OCI-LY7 (cell line): ENCODE results near the gene RIMS4. TPM values are rescaled to one million over a fixed set of nuclear protein-coding genes. Genes with fewer than 3 reads are reported as not detected.

Experiments
- BruUV-seq: library from RNA; stranded (reverse); fragments of 400-500 nt; replicated peaks from 2 replicates; lab custom pipeline; 2021; lab: Mats Ljungman, UMichigan
- CTCF ChIA-PET: fragments of 300-600 bp; sonication (Branson Sonifier 250); formaldehyde crosslinking; loops from one replicate; lab custom pipeline; 2022; ENCODE audit warnings: antibody characterized with exemption; ENCODE audit not compliant: unreplicated experiment; lab: Charles Lee
- POLR2A ChIA-PET: fragments of 300-600 bp; sonication (Branson Sonifier 250); formaldehyde crosslinking; loops from one replicate; lab custom pipeline; 2022; ENCODE audit warnings: antibody characterized with exemption; lab: Charles Lee
- DNase-seq: peaks from one replicate; pipeline ENCODE4 v3.0.0-alpha.2; 2015; ENCODE audit warnings: low spot score
- H2AFZ ChIP-seq: fragments of 200-600 bp; sonication (generic), shearing (Covaris generic); 2 replicates; pipeline ENCODE4 v1.6.1; 2014; ENCODE audit warnings: mild to moderate bottlenecking, antibody characterized with exemption, low read length, moderate library complexity
- H3K27ac ChIP-seq: fragments of 200-600 bp; sonication (generic); 2 replicates; pipeline ENCODE4 v1.5.1; 2014; ENCODE audit warnings: mixed run types, low read depth, mild to moderate bottlenecking, moderate library complexity, low read length, inconsistent platforms; ENCODE audit not compliant: poor library complexity, severe bottlenecking
- H3K36me3 ChIP-seq: fragments of 200-600 bp; sonication (generic); 2 replicates; pipeline ENCODE4 v1.6.1; 2014; ENCODE audit warnings: mild to moderate bottlenecking, antibody characterized with exemption, low read length, moderate library complexity, mixed read lengths; ENCODE audit not compliant: insufficient read depth
- H3K4me1 ChIP-seq: fragments of 200-600 bp; sonication (generic); 2 replicates; pipeline ENCODE4 v1.5.1; 2014; ENCODE audit warnings: mild to moderate bottlenecking, low read length; ENCODE audit not compliant: insufficient read depth, poor library complexity, severe bottlenecking
- H3K4me2 ChIP-seq: fragments of 200-600 bp; sonication (generic); 2 replicates; pipeline ENCODE4 v1.6.1; 2014; ENCODE audit warnings: mild to moderate bottlenecking, low read length
- H3K4me3 ChIP-seq: fragments of 200-600 bp; sonication (generic); 2 replicates; pipeline ENCODE4 v1.5.1; 2014; ENCODE audit warnings: mild to moderate bottlenecking, low read depth, low read length; ENCODE audit not compliant: poor library complexity, severe bottlenecking
- H3K79me2 ChIP-seq: fragments of 200-600 bp; sonication (generic); 2 replicates; pipeline ENCODE4 v1.6.1; 2016; ENCODE audit warnings: low read depth, mild to moderate bottlenecking, low read length, moderate library complexity, mixed read lengths; ENCODE audit not compliant: insufficient read depth
- H3K9me2 ChIP-seq: fragments of 200-600 bp; sonication (generic); 2 replicates; pipeline ENCODE4 v1.6.1; 2016; ENCODE audit warnings: mild to moderate bottlenecking, low read length, mixed read lengths; ENCODE audit not compliant: insufficient read depth
- H3K9me3 ChIP-seq: fragments of 200-600 bp; sonication (generic); 2 replicates; pipeline ENCODE4 v1.6.1; 2014; ENCODE audit warnings: mild to moderate bottlenecking, mixed run types, low read length, mixed read lengths
- H4K20me1 ChIP-seq: fragments of 200-600 bp; sonication (generic); 2 replicates; pipeline ENCODE4 v1.6.1; 2014; ENCODE audit warnings: mild to moderate bottlenecking, antibody characterized with exemption, low read length, moderate library complexity, mixed read lengths; ENCODE audit not compliant: insufficient read depth
- EZH2phosphoT487 ChIP-seq: fragments of 200-600 bp; sonication (generic); IDR thresholded peaks from 2 replicates; pipeline ENCODE4 v1.6.1; 2018; ENCODE audit warnings: low read depth, borderline replicate concordance, mild to moderate bottlenecking, mixed run types, antibody characterized with exemption, low read length, moderate library complexity, mixed read lengths
- intact Hi-C: fragments of 100-400 bp; cut with micrococcal nuclease; formaldehyde crosslinking; loops from one replicate; pipeline ENCODE4 v1.10.0; 2022; ENCODE audit not compliant: unreplicated experiment
- total RNA-seq, 2 experiments: library from RNA; depleted of rRNA in 1 of 2; stranded (reverse); fragments of >200 nt in 1 of 2; shearing (Covaris generic) in 1 of 2; gene quantifications; 2 replicates each; pipeline ENCODE4 v1.2.3, GENCODE V29; 2014 to 2022
- TF ChIP-seq, protein P1 (sequence below): fragments of 200-600 bp; sonication (generic); conservative IDR thresholded peaks from 2 replicates; pipeline ENCODE4 v1.5.1; 2014; ENCODE audit warnings: mild to moderate bottlenecking, antibody characterized with exemption, low read length, moderate library complexity, mixed read lengths

RIMS4 gene
- total RNA-seq, 2 experiments from 2014 or later, result not detected

DNA sequence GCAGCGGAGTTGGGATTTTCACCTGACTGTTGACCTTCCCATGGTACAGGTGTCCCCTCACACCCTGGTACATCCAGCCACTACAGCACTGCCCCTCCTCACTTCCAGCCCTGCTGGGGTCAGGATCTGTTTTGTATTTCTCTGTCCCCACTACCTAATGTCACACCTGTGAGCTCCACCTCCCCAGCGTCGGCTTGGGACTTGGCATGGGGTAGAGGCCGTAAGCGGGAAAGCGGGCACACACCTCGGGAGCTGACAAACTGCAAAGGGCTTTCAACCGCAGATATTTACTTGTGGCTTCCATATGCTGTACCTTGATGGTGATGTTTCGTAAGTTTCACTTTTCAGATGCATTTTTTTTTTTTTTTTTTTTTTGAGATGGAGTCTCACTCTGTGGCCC lies 100.5 kb downstream of the RIMS4 start:
- no peak overlapping the region for H2AFZ ChIP-seq
- no peaks in the 10 kb centered on the region for H3K79me2 ChIP-seq
- no peaks in the 10 kb centered on the region for H3K9me3 ChIP-seq
- H3K4me1 ChIP-seq, result no peaks in the 10 kb centered on the region
- no peaks in the 10 kb centered on the region for H3K9me2 ChIP-seq
- no peak overlapping the region for H3K4me2 ChIP-seq
- DNase-seq, result no peak
- no peaks in the 10 kb centered on the region for H3K36me3 ChIP-seq
- no peaks in the 10 kb centered on the region for H4K20me1 ChIP-seq
- TF ChIP-seq, protein P1, sequence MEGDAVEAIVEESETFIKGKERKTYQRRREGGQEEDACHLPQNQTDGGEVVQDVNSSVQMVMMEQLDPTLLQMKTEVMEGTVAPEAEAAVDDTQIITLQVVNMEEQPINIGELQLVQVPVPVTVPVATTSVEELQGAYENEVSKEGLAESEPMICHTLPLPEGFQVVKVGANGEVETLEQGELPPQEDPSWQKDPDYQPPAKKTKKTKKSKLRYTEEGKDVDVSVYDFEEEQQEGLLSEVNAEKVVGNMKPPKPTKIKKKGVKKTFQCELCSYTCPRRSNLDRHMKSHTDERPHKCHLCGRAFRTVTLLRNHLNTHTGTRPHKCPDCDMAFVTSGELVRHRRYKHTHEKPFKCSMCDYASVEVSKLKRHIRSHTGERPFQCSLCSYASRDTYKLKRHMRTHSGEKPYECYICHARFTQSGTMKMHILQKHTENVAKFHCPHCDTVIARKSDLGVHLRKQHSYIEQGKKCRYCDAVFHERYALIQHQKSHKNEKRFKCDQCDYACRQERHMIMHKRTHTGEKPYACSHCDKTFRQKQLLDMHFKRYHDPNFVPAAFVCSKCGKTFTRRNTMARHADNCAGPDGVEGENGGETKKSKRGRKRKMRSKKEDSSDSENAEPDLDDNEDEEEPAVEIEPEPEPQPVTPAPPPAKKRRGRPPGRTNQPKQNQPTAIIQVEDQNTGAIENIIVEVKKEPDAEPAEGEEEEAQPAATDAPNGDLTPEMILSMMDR, result no peak
- no peak for TF ChIP-seq EZH2phosphoT487
- BruUV-seq, result no TSS peak
- H3K4me3 ChIP-seq, result no peak overlapping the region
- intact Hi-C loops, result no loop called here
- CTCF ChIA-PET, result no interaction called here
- H3K27ac ChIP-seq, result no peak overlapping the region
- POLR2A ChIA-PET, result interaction anchor here (0.7 to 0.8 kb wide), 2 partner anchors 13 to 1651 kb away, joined by 3 to 7 read pairs; no protein-coding TSS in a partner anchor

DNA sequence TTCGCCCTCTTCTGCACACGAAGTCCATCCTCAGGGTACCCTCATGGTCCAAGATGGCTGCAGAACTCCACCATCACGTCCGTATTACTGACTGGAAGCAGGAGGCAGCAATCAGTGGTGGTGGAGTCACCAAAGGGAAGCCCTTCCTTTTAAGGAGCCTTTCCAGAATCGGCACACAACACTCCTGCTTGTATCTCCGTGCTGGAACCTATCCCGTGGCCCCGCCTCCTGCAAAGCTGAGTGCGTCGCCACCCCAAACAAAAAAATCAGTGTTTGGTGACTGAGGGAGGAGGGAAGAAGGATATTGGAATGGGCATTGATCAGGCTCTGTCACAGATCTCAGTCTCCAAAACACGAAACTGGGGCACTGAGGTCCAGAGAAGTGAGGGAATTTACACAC lies 101.0 kb downstream of the RIMS4 start:
- H4K20me1 ChIP-seq, result no peaks in the 10 kb centered on the region
- no peaks in the 10 kb centered on the region for H3K36me3 ChIP-seq
- H3K4me1 ChIP-seq, result no peaks in the 10 kb centered on the region
- ChIA-PET CTCF (no interaction called here), POLR2A (interaction anchor here (0.7 kb wide), 1 partner anchor 1651 kb away, joined by 3 read pairs; no protein-coding TSS in a partner anchor)
- BruUV-seq, result no TSS peak
- H3K27ac ChIP-seq, result no peak overlapping the region
- no peaks in the 10 kb centered on the region for H3K9me2 ChIP-seq
- TF ChIP-seq, protein P1, result no peak
- no peak for TF ChIP-seq EZH2phosphoT487
- intact Hi-C loops, result no loop called here
- H2AFZ ChIP-seq, result no peak overlapping the region
- no peaks in the 10 kb centered on the region for H3K9me3 ChIP-seq
- no peak overlapping the region for H3K4me3 ChIP-seq
- H3K4me2 ChIP-seq, result no peak overlapping the region
- DNase-seq, result no peak
- no peaks in the 10 kb centered on the region for H3K79me2 ChIP-seq

DNA sequence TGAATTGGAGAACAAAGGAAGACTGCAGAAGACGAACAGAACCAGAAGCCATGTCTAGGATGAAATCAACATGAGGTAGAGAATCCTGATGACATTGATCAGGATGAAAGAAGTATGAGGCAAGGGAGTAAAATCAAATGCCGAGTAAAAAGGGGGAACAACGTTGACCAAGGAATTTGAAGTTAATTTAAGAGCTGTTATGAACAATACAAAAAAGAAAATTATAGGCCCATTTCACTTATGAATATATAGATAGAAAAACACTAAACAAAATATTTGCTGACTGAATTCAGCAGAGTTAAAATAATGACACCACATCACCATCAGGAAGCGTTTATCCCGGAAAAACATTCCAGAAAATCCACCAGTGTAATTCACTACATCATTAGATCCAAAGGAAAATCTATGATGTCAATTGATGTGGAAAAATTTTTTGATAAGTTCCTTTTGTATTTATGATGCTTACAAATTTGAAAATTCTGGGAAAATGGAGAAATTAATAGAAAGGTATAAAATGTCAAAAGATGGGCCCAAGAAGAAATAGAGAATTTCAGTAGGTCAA lies 103.2 kb downstream of the RIMS4 start:
- CTCF ChIA-PET, result no interaction called here
- no peak overlapping the region for H3K4me2 ChIP-seq
- no peaks in the 10 kb centered on the region for H3K9me3 ChIP-seq
- H3K4me1 ChIP-seq, result no peaks in the 10 kb centered on the region
- no TSS peak for BruUV-seq
- intact Hi-C loops, result no loop called here
- H2AFZ ChIP-seq, result no peak overlapping the region
- H3K79me2 ChIP-seq, result no peaks in the 10 kb centered on the region
- no peaks in the 10 kb centered on the region for H3K9me2 ChIP-seq
- no peak for DNase-seq
- no peak overlapping the region for H3K4me3 ChIP-seq
- TF ChIP-seq, protein P1, result no peak
- no peak for TF ChIP-seq EZH2phosphoT487
- POLR2A ChIA-PET, result no interaction called here
- no peak overlapping the region for H3K27ac ChIP-seq
- no peaks in the 10 kb centered on the region for H3K36me3 ChIP-seq
- no peaks in the 10 kb centered on the region for H4K20me1 ChIP-seq
